ENCODE data around the gene TMED9.

- TF ChIP-seq CTCF (IDR thresholded peaks at IDR 0.05), result peak; percentile 65 to 92 (median 84)
- TF ChIP-seq POLR2A (IDR thresholded peaks at IDR 0.05), result no peak
These were observed 15.6 kb downstream of the TMED9 start for GRCh38 chr5:177607452-177608192.

Data from upper lobe of left lung (tissue), 4 donors.